Measurements from ENCODE around the gene F2RL2.
A peak's percentile ranks its signal among the peaks of the same experiment; 100 is the strongest.
"Not testable (repeated sequence)": the region's sequence is repeated elsewhere in the genome, so short reads cannot be mapped to it uniquely, and the experiment has no call there.

F2RL2 gene

GRCh38 chr5:76617675-76618074, 5.5 kb downstream of the F2RL2 start:
- DNase-seq: no peak

- DNase-seq: no peak
Measured at GRCh38 chr5:76617229-76617628, 6.0 kb downstream of the F2RL2 start.

GRCh38 chr5:76616206-76616605, 7.0 kb downstream of the F2RL2 start:
- DNase-seq: no peak

- DNase-seq: no peak
Measured at GRCh38 chr5:76615759-76616158, 7.4 kb downstream of the F2RL2 start.

- DNase-seq: no peak
Measured at GRCh38 chr5:76612942-76613341, 10.3 kb downstream of the F2RL2 start.

- no peak for DNase-seq
Measured at GRCh38 chr5:76610196-76610595, 13.0 kb downstream of the F2RL2 start.

GRCh38 chr5:76608833-76609232, 14.4 kb downstream of the F2RL2 start:
- DNase-seq: no peak

GRCh38 chr5:76607353-76607871, 15.8 kb downstream of the F2RL2 start:
- no peak for DNase-seq

GRCh38 chr5:76606701-76607100, 16.5 kb downstream of the F2RL2 start:
- no peak for DNase-seq

- no peak for DNase-seq
Measured at GRCh38 chr5:76604838-76605237, 18.4 kb downstream of the F2RL2 start.

- DNase-seq: not testable (repeated sequence)
Measured at GRCh38 chr5:76603991-76604390, 19.2 kb downstream of the F2RL2 start.

- DNase-seq: no peak
Measured at GRCh38 chr5:76602094-76602726, 21.0 kb downstream of the F2RL2 start.

GRCh38 chr5:76601470-76601869, 21.7 kb downstream of the F2RL2 start:
- DNase-seq: peak; percentile 4

GRCh38 chr5:76600716-76601115, 22.5 kb downstream of the F2RL2 start:
- DNase-seq: no peak

GRCh38 chr5:76598531-76598930, 24.7 kb downstream of the F2RL2 start:
- DNase-seq: no peak

- no peak for DNase-seq
Measured at GRCh38 chr5:76595755-76596481, 27.3 kb downstream of the F2RL2 start.

- DNase-seq: no peak
Measured at GRCh38 chr5:76594107-76594506, 29.1 kb downstream of the F2RL2 start.

- DNase-seq: no peak
Measured at GRCh38 chr5:76592692-76593091, 30.5 kb downstream of the F2RL2 start.

- no peak for DNase-seq
Measured at GRCh38 chr5:76591366-76591765, 31.8 kb downstream of the F2RL2 start.

- DNase-seq: no peak
Measured at GRCh38 chr5:76590027-76590426, 33.2 kb downstream of the F2RL2 start.

- no peak for DNase-seq
Measured at GRCh38 chr5:76586531-76586930, 36.7 kb downstream of the F2RL2 start.

- no peak for DNase-seq
Measured at GRCh38 chr5:76585783-76586217, 37.4 kb downstream of the F2RL2 start.

GRCh38 chr5:76583163-76584047, 39.8 kb downstream of the F2RL2 start:
- no peak for DNase-seq

Measured in effector CD4-positive, alpha-beta T cell (primary cell).